HG02938 (cell line): ENCODE results near the gene USPL1.
A peak's percentile ranks its signal among the peaks of the same experiment; 100 is the strongest.
"Not testable (repeated sequence)": the region's sequence is repeated elsewhere in the genome, so short reads cannot be mapped to it uniquely, and the experiment has no call there.

Experiments used
- ATAC-seq: cut with Tn5 transposase; IDR thresholded peaks from one replicate; pipeline ENCODE4 v1.9.1; 2021; ENCODE audit warnings: mild to moderate bottlenecking, moderate library complexity; ENCODE audit not compliant: unreplicated experiment

The USPL1 gene

DNA sequence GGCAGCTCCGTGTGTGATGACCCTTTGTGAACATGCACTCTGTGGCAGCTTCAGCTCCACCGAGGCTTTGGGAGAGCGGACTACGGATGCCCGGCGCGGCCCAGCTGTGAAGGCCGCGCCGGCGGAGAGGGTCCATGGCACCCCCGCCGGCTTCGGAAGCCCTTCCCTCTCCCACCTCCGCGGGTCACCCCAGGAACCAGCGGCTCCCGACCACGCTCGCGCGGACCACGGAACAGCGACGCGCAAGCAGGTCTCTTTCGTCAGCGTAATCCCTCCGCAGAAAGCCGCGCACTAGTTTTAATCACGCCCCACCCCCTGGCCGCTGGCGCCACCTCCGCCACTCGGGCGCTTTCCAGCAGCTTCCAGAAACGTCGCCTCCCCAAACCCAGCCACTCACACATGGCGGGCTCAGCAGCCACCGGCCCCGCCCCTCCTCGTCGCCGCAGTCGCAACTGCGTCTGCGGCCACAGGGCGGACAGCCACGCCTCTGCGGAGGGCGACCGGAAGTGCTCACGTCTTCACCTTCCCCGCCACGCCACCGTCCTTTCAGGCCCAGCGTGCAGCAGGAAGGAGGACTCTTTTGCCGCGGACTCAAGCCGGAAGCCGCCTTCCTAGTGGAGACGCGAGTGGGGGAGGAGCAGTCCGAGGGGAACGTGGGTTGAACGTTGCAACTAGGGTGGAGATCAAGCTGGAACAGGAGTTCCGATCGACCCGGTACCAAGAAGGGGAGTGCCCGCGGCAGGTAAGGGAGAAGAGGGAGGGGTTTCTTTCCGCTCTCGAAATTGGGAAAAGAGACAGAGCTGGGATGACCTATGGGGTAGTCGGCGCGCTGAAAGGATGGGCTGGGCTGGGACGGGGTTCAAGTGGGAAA, at the start of gene USPL1:
Gene USPL1, plus strand, starts transcription at position 606 of the 871 bp plus-strand sequence. CDS start 3,221 bp downstream, outside the sequence.
- peak; percentile 80 for ATAC-seq

DNA sequence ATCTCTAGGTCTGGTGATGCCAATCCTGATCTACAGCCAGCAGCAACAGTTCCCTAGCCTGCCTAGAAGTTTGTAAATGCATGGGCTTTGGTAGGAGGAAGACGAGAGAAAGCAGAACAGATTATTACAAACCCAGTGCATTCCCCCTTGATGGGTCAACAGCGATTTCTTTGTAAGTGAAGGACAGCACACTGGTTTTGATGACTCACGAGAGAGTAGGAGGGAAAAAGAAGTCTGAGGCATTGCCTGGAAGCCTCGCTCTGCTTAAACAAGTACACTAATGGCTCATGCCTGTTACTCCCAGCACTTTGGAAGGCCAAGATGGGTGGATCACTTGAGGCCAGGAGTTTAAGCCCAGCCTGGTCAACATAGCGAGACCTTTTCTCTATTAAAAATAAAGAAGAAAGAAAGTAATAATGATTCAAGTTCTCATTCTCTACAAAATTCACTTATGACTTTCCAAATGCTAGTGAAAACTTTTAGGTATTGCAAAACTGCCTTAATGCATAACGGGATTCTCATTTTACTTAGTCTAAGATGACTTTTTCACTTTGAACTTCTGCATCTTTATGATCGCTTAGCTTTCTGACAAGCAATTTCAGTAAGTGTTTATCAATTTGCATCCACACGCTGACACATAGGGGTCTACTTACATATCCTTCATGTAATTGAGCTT, 47.7 kb upstream of the USPL1 start:
- ATAC-seq, result no peak

GRCh38 chr13:30570691-30571090, 47.0 kb upstream of the USPL1 start:
- no peak for ATAC-seq

DNA sequence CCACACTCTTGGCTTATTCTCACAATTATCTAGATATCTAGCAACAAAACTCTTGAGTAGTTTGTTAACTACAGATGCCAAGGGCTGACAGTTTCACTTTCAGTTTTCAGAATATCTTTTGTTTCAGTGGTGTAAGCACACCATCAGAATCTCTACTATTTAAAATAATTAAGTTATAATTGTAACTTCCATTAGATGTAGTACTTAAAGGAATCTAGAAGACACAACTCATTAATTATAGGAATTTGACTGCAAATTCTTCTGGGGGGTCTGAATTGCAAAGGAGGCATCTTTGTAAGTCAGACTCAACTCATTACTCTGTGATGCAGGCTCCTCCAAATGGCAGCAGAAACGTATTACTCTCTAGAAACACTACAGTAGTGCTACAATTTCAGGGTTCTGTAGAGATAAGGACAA, 44.9 kb upstream of the USPL1 start:
- ATAC-seq, result peak; percentile 53

GRCh38 chr13:30576528-30576927, 41.2 kb upstream of the USPL1 start:
- no peak for ATAC-seq

GRCh38 chr13:30577401-30577852, 40.3 kb upstream of the USPL1 start:
- peak; percentile 58 for ATAC-seq

DNA sequence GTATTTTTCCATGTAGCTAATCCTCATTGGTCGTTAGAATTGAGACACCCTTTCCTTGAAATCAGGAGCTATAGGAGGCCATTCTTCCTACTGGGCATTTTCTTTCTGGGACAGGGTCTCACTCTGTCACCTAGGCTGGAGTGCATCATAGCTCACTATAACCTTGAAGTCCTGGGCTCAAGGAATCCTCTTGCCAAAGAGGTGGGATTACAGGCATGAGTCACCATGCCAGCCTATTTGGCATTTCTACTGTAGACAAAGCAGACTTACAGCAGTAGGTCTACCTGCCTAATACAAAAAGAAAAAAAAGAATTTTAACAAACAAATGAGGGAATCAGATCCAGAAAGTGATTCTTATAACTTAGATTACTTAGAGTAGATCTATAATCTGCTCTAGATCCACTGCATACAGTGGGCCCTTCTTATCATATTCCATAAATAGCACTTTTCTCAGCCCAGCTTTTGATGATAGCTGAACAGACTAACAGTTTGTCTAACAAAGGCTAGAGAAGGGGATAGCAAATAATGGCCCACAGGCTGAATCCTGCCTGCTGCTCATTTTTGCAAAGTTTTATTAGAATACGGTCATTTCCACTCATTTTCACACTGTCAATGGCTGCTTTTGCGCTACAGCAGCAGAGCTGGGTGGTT, 36.7 kb upstream of the USPL1 start:
- ATAC-seq, result no peak

DNA sequence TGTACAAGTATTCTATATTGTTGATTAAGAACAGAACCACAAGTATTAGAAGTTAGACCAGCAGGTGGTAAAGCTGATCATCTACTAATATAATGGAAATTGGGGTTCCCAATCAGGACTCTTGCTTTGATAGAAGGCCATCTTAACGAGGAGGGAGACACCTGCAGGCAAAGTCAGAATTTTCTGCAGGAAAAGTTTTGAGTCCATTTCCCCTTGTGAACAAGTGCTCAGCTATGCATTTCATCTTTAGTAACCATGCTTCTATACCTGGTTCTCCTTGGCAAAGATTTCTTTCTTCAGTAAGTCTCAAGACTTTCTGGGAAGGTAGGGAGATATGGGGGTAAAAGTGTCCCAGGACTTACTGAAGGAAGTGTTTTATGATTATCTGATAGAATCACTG, 36.1 kb upstream of the USPL1 start:
- ATAC-seq, result no peak

GRCh38 chr13:30584051-30584731, 33.5 kb upstream of the USPL1 start:
- ATAC-seq, result no peak

- no peak for ATAC-seq
Observed at GRCh38 chr13:30585748-30586262, 31.9 kb upstream of the USPL1 start.

- ATAC-seq, result no peak
Observed at GRCh38 chr13:30587231-30587630, 30.5 kb upstream of the USPL1 start.

- ATAC-seq, result no peak
Observed at GRCh38 chr13:30587739-30588138, 30.0 kb upstream of the USPL1 start.

GRCh38 chr13:30593001-30593400, 24.7 kb upstream of the USPL1 start:
- no peak for ATAC-seq

DNA sequence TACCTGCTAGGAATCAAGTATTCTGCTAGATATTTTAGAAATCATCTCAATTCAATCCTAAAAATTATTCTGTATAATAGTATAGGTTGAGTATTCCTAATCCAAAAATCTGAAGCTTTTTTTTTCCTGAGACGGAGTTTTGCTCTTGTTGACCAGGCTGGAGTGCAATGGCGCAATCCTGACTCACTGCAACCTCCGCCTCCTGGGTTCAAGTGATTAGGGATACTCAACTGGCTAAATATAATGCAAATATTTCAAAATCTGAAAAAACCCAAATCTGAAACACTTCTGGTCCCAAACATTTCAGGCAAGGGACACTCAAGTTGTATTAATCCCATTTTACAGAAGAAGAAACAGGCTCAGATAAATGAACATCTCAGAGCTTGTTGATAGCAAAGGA, 17.2 kb upstream of the USPL1 start:
- no peak for ATAC-seq

- no peak for ATAC-seq
Observed at GRCh38 chr13:30601836-30602235, 15.9 kb upstream of the USPL1 start.

- ATAC-seq, result no peak
Observed at GRCh38 chr13:30605052-30605451, 12.7 kb upstream of the USPL1 start.

GRCh38 chr13:30607186-30607585, 10.5 kb upstream of the USPL1 start:
- ATAC-seq, result not testable (repeated sequence)

DNA sequence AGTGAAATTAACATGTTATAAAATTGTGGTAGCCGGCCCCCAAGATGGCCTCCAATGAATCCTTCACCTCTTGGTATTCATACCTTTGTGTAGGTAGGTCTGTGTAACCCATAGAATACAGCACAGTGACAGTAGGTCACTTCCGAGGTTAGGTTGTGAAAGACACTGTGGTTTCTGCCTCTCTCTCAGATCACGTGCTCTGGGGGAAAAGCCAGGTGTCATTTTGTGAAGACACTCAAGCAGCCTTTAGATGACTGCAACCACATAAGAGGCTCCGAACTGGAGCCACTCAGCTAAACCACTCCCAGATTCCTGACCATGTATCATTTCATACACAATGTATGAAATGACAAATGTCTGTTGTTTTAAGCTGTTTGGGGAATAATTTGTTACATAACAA, 9.8 kb upstream of the USPL1 start:
- peak; percentile 98 for ATAC-seq

DNA sequence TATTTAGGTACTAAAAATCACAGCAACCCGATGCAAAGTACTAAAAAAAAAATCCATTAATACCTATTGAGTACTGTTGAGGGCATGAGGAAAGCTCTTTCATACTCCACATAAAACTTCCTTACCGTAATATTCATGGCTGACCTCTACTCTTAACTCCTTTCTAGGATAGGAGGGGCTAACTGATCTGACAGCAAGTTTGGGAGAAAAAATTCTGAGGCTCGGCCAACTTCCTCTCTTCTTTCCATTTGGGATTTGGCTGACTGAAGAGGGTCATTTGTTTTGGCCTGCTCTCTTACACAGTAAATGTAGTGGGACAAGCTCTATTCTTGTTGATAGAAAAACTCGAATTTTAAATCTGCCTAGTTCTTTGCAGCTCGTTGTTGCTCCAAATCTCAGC, 9.4 kb upstream of the USPL1 start:
- ATAC-seq, result no peak

- ATAC-seq, result no peak
Observed at GRCh38 chr13:30610311-30610710, 7.4 kb upstream of the USPL1 start.

GRCh38 chr13:30615481-30615865, 2.2 kb upstream of the USPL1 start:
- ATAC-seq, result no peak
